Right atrium auricular region (tissue), 2 donors: ENCODE results near the gene SIRT1. TPM values are rescaled to one million over a fixed set of nuclear protein-coding genes. Genes with fewer than 3 reads are reported as not detected.

Source experiments
- DNase-seq: peaks from one replicate; pipeline ENCODE4 v3.0.0-alpha.2; 2019; ENCODE audit warnings: low spot score
- H3K27ac ChIP-seq, 2 donors: fragments of 200-600 bp; sonication (generic); 1 replicate in 1 of 2; 2 replicates in 1 of 2; pipeline ENCODE4 v1.5.1; 2016 to 2019
- H3K27me3 ChIP-seq, 2 donors: fragments of 200-600 bp; sonication (generic); one replicate each; pipeline versions ENCODE4 v1.5.1 to v1.6.0; 2017 to 2019
- H3K36me3 ChIP-seq: fragments of 200-600 bp; sonication (generic); one replicate; pipeline ENCODE4 v1.5.1; 2016
- H3K4me1 ChIP-seq, 2 donors: fragments of 200-600 bp; sonication (generic); one replicate each; pipeline versions ENCODE4 v1.5.1 to v1.6.0; 2017 to 2019
- H3K4me3 ChIP-seq, 2 donors: fragments of 200-600 bp; sonication (generic); 1 replicate in 1 of 2; 2 replicates in 1 of 2; pipeline ENCODE4 v1.5.1; 2017 to 2019; ENCODE audit warnings: mild to moderate bottlenecking in 1 of 2, moderate library complexity in 1 of 2
- H3K9me3 ChIP-seq, 2 donors: fragments of 200-600 bp; sonication (generic); one replicate each; pipeline ENCODE4 v1.5.1; 2019
- CTCF ChIP-seq, 2 donors: fragments of 200-600 bp; sonication (generic); IDR thresholded peaks; one replicate each; pipeline ENCODE4 v1.5.1; 2019; ENCODE audit warnings: antibody characterized with exemption in 2 of 2
- total RNA-seq, 2 donors: library from RNA; depleted of rRNA; stranded (reverse); fragments of >200 nt; gene quantifications; one replicate each; pipeline ENCODE4 v1.1.0, GENCODE V29; 2016

The SIRT1 gene
- total RNA-seq, 2 donors from 2014 or later: 10.4 to 12.1 TPM

GRCh38 chr10:67853512-67853911, 30.9 kb upstream of the SIRT1 start:
- Histone ChIP-seq H3K36me3 (no peaks in the 10 kb centered on the region), H3K27ac (no peak overlapping the region), H3K4me1 (peaks cover 0 to 6% of the 10 kb centered on the region in 2 donors), H3K27me3 (no peaks in the 10 kb centered on the region), H3K9me3 (no peaks in the 10 kb centered on the region), H3K4me3 (no peak overlapping the region)
- no peak for TF ChIP-seq CTCF (IDR thresholded peaks at IDR 0.05)
- no peak for DNase-seq

- no peaks in the 10 kb centered on the region for H3K9me3 ChIP-seq
- H3K27ac ChIP-seq: no peak overlapping the region
- no peak overlapping the region for H3K4me3 ChIP-seq
- no peak for TF ChIP-seq CTCF (IDR thresholded peaks at IDR 0.05)
- no peaks in the 10 kb centered on the region for H3K36me3 ChIP-seq
- H3K4me1 ChIP-seq: no peaks in the 10 kb centered on the region
- DNase-seq: no peak
- no peaks in the 10 kb centered on the region for H3K27me3 ChIP-seq
Measured at GRCh38 chr10:67858971-67859370, 25.5 kb upstream of the SIRT1 start.

- H3K36me3 ChIP-seq: no peaks in the 10 kb centered on the region
- TF ChIP-seq CTCF (IDR thresholded peaks at IDR 0.05): no peak
- no peaks in the 10 kb centered on the region for H3K27me3 ChIP-seq
- DNase-seq: no peak
- H3K9me3 ChIP-seq: no peaks in the 10 kb centered on the region
- H3K27ac ChIP-seq: no peak overlapping the region
- H3K4me3 ChIP-seq: no peak overlapping the region
- no peaks in the 10 kb centered on the region for H3K4me1 ChIP-seq
Measured at GRCh38 chr10:67861750-67862432, 22.6 kb upstream of the SIRT1 start.

- H3K4me1 ChIP-seq: no peaks in the 10 kb centered on the region
- no peak overlapping the region for H3K4me3 ChIP-seq
- H3K27me3 ChIP-seq: no peaks in the 10 kb centered on the region
- H3K9me3 ChIP-seq: no peaks in the 10 kb centered on the region
- no peaks in the 10 kb centered on the region for H3K36me3 ChIP-seq
- no peak for DNase-seq
- TF ChIP-seq CTCF (IDR thresholded peaks at IDR 0.05): no peak
- H3K27ac ChIP-seq: no peak overlapping the region
Measured at GRCh38 chr10:67863094-67863493, 21.4 kb upstream of the SIRT1 start.

GRCh38 chr10:67864607-67865371, 19.7 kb upstream of the SIRT1 start:
- H3K4me3 ChIP-seq: no peak overlapping the region
- no peak for DNase-seq
- no peaks in the 10 kb centered on the region for H3K4me1 ChIP-seq
- H3K9me3 ChIP-seq: no peaks in the 10 kb centered on the region
- TF ChIP-seq CTCF (IDR thresholded peaks at IDR 0.05): no peak
- H3K36me3 ChIP-seq: no peaks in the 10 kb centered on the region
- H3K27me3 ChIP-seq: no peaks in the 10 kb centered on the region
- no peak overlapping the region for H3K27ac ChIP-seq
